HG03039 (cell line): ENCODE measurements around the gene ELL2.
A peak's percentile ranks its signal among the peaks of the same experiment; 100 is the strongest.
"Not testable (repeated sequence)": the region's sequence is repeated elsewhere in the genome, so short reads cannot be mapped to it uniquely, and the experiment has no call there.

Experiments
- ATAC-seq: cut with Tn5 transposase; IDR thresholded peaks from one replicate; pipeline ENCODE4 v1.9.1; 2021; ENCODE audit warnings: mild to moderate bottlenecking, moderate library complexity; ENCODE audit not compliant: unreplicated experiment

The ELL2 gene

DNA sequence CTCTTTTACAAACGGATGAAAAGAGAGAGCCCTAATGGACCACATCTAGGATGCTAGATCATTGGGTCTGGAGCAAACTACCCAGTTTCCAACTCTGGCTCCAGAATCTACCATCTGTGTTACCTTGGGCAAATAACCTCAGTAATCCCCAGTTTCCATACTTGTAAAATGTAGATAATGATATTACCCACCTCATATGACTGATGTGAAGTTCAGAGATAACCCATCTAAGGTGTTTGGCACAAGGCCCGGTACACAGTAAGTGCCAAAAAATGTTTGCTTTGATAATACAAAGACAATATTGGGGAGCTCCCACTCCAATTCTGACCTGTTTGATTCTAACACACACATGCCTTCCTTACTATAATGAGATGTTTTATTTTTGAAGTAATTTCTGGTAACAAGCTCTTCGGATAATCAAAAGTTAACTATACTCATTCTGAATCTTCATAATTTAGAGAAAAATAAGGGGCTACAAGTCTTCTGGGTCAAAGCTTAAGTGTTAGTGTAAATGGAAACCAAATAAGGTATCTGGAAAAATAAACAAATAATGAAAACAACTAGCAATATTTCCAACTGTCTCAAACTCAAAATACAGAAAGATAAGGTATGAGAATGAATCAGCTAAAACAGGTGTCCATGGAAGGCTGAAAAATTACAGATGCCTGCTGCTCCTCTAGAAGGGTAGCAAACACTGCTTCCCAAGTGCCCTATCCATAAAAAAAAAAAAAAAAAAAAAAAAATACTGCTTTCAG lies 30.4 kb downstream of the ELL2 start:
- no peak for ATAC-seq

GRCh38 chr5:95930141-95930930 lies 31.3 kb downstream of the ELL2 start:
- no peak for ATAC-seq

GRCh38 chr5:95928724-95929253 lies 32.9 kb downstream of the ELL2 start:
- no peak for ATAC-seq

GRCh38 chr5:95927927-95928723 lies 33.5 kb downstream of the ELL2 start:
- ATAC-seq: peak; percentile 47

DNA sequence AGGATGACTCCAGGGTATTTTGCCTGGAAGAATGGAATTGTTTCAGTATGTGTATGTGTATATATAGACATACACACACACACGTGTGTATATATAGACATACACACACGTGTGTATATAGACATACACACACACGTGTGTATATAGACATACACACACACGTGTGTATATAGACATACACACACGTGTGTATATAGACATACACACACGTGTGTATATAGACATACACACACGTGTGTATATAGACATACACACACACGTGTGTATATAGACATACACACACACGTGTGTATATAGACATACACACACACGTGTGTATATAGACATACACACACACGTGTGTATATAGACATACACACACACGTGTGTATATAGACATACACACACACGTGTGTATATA lies 34.4 kb downstream of the ELL2 start:
- not testable (repeated sequence) for ATAC-seq

DNA sequence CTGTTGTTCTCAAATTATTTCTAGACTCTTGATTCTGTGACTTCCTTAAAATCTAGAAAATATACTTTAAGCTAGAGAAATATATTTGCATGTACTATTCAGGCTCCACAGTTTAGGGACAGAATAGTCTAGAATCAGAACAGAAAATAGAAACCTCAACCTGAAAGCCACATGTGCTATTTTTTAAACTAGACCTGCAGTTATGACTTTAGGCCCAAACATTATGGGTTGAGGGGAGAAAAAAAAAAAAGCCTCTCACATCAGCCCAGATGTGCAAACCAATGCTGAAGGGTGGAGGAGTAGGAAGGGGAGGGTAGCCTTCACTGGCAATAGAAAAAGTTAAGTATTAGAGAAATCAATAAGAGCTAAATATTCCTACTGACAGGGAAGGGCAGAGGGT lies 35.7 kb downstream of the ELL2 start:
- peak; percentile 45 for ATAC-seq

DNA sequence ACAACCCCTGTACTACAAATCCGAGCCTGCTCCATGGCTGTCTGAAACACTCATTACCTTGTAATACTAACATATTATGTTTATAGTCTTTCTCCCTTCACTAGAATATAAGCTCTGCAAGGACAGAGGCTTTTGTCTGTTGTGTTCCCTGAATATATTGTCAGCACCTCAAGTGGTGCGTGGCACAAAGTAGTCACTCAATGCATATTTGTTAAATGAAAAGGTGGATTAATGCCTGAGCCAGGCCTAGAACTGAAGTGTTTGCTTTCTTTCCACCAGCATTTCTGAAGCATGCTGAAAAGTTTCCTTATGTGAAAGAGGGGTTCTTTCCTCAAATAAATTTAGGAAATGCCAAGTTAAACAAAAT lies 36.3 kb downstream of the ELL2 start:
- no peak for ATAC-seq

DNA sequence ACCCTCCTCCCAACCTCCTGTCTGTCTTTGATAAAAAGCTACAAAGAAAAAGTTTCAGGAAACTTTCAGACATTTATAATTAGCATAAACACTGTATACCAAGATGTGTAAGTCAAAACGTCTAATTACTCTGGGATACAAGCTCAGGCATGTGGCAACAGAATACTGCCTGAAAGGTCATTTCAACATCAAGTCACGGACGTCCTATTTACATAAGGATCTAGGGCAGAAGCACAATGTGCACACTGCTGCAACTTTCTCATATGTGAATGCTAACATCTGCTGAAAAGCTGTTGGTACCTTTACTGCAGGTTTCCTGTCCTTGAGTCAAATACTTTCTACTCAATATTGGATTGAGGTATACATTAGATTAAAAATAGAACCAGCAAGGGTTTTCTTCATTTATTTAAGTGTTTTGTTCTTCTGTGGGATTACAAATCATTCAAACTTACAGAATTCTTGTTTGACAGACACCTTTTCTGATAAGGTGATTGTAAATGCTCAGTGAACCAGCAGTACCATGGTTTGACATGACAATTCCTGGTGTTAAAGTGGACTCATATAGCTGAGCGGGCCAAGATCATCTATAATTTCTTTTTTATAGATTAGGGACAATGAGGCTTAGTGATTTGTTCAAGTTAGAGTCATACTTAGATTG lies 36.8 kb downstream of the ELL2 start:
- no peak for ATAC-seq

GRCh38 chr5:95923918-95924544 lies 37.6 kb downstream of the ELL2 start:
- ATAC-seq: peak; percentile 28

DNA sequence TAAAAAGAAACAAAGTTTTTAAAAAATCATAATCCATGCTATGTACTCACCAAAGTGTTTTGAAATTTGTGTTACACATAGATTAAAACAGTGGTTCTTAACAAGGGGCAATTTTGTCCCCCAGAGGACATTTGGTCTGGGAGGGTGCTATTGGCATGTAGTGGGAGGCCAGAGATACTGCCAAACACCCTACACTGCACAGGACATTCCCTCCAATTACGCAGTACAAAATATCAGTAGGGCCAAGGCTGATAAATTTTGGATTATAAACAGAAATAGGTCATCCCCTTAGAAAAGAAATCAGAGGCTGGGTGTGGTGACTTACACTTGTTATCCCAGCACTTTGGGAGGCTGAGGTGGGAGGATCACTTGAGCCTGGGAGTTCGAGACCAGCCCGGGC lies 38.9 kb downstream of the ELL2 start:
- no peak for ATAC-seq

GRCh38 chr5:95921501-95921900 lies 40.1 kb downstream of the ELL2 start:
- ATAC-seq: no peak

DNA sequence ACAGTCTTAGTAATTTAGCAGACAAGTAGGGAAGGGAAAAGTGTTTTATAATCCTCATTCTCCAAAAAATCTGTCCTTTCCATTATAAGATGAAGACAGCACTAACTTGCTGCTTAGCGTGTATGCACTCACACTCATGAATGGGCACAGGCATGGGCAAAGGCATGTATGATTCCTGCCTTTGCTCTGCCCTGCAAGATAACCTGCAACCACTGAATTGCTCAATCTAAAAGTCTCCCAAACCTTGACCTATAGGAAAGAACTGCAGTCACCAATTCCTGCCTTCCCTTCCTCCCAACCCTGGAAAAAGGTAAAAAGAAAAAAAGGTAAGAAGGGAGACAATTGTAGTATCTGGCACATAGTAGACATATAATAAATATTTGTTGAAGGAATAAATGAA lies 40.8 kb downstream of the ELL2 start:
- no peak for ATAC-seq

DNA sequence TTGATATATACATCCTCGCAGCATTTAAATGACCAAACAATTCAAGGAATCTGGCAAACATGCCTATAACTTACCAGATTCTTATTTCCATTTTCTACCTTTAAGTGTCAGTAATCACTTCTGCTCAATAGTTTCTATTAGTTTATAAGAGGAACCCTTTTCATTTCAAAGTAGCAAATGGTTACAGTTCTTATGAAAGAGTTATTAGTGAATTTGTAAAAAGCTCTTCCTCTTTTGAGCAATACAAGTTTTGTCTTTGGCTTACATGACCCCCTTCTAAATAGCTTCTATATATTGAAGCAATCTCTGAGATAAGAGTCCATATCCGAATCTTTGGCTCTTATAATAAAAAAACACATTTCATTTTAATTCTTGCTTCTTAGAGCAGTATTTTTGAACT lies 42.0 kb downstream of the ELL2 start:
- ATAC-seq: no peak

DNA sequence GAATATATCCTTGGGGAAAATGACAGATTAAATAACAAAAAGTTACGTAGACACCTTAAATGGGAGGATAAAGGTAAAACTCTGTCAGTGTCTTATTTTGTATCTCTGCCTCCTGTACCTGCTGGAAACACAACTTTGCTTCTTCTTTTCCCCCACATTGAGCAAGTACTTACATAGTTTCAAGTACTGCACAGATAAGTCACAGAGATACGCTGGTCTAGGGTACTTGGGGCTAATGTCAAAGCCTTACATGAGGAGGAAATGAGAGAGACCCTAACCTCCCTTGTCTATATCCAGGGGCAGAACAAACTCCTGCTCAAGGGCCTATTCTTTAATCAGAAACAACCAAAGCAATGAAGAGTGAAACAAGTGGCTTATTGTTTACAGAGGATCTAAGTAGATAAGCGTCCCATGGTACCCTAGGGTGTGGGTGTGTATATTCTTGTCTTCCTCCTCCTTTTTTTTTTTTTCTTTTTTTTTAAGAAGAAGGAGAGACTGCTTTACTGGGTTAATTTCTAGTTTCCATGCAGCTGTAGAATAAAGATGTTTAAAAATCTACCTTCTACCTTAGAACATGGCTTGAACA lies 43.1 kb downstream of the ELL2 start:
- no peak for ATAC-seq

GRCh38 chr5:95917207-95917606 lies 44.4 kb downstream of the ELL2 start:
- no peak for ATAC-seq

DNA sequence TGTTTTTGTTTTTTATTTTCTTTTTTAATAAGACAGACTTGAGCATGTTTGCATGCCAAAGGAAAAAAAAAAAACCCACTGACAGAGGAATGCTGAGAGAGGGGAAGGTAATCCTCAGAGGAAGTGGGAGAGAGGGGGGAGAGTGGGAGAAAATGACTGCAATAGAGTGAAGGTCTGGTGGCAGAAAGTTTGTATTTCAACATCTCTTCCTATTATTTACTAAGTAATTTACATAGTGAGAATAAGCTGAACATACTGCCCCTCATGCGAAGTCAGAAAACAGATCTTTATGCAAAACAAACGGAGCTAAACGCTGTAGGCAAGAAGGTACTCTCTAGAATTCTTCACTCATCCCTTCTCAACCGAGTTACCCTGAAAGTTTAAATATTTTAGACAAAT lies 45.0 kb downstream of the ELL2 start:
- no peak for ATAC-seq

GRCh38 chr5:95915999-95916686 lies 45.5 kb downstream of the ELL2 start:
- peak; percentile 50 for ATAC-seq

DNA sequence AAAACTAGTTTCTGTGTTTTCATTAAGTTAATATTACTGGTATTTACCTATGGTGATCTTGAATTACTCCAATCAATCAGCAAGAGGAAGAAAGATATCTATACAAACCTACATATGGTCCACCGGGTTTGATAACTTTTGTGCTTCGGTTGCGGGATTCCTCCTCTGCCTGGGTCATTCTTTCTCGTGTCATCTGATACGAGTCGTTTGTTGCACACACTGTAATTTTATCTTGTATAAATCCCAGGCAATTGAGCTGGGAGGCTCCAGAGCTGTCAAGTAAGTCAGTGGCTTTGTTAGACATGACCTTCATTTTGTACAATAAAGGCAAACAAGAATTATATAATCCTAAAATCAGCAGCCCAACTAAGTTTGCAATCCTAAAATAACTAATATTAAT lies 48.0 kb downstream of the ELL2 start:
- ATAC-seq: no peak

DNA sequence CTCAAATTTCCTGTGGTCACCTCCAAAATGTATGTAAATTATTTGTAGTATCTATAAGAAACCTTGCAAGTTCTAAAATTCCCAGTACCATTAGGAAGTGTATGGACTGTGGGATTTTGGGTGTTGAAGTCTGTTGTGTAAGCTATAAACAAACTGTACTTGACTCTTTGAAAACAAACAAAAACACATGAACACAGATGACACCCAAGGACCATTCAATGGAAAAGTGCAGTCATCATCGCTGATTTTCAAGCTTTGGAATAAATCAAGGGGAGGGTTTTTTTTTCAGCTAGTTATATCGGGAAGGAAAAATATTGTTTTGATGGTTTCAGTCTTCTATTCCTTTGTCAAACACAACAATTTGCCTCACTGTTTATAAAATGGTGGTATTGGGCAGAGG lies 49.6 kb downstream of the ELL2 start:
- no peak for ATAC-seq
